Esophagus muscularis mucosa (tissue), 4 donors: ENCODE data around the gene SLC26A4. TPM values are rescaled to one million over a fixed set of nuclear protein-coding genes. Genes with fewer than 3 reads are reported as not detected.
"Not testable (repeated sequence)": the region's sequence is repeated elsewhere in the genome, so short reads cannot be mapped to it uniquely, and the experiment has no call there.

ENCODE experiments used
- DNase-seq: peaks from one replicate; pipeline ENCODE4 v3.0.0-alpha.2; 2017; ENCODE audit errors: extremely low spot score
- H3K27ac ChIP-seq, 4 donors: fragments of 200-600 bp; sonication (generic); replicated peaks in 1 of 4; 1 replicate in 3 of 4; 2 replicates in 1 of 4; pipeline ENCODE4 v1.5.1; 2016 to 2019; ENCODE audit warnings: mild to moderate bottlenecking in 1 of 4
- H3K27me3 ChIP-seq, 4 donors: fragments of 200-600 bp; sonication (generic); one replicate each; pipeline versions ENCODE4 v1.5.1 to v1.6.0; 2016 to 2019
- H3K36me3 ChIP-seq, 4 donors: fragments of 200-600 bp; sonication (generic); one replicate each; pipeline ENCODE4 v1.5.1; 2016 to 2019
- H3K4me1 ChIP-seq, 4 donors: fragments of 200-600 bp; sonication (generic); one replicate each; pipeline ENCODE4 v1.5.1; 2016 to 2019
- H3K4me3 ChIP-seq, 4 donors: fragments of 200-600 bp; sonication (generic); 1 replicate in 2 of 4; 2 replicates in 2 of 4; pipeline ENCODE4 v1.5.1; 2016 to 2019; ENCODE audit warnings: mild to moderate bottlenecking in 4 of 4, moderate library complexity in 1 of 4
- H3K9me3 ChIP-seq, 4 donors: fragments of 200-600 bp; sonication (generic); 1 replicate in 3 of 4; 2 replicates in 1 of 4; pipeline ENCODE4 v1.5.1; 2016 to 2019
- CTCF ChIP-seq, 3 experiments: fragments of 200-600 bp in 2 of 3; fragments of 450-650 bp in 1 of 3; sonication (generic) in 2 of 3; IDR thresholded peaks; one replicate each; pipeline ENCODE4 v1.5.1; 2017 to 2019; ENCODE audit warnings: antibody characterized with exemption in 3 of 3, mild to moderate bottlenecking in 2 of 3, moderate library complexity in 1 of 3
- EP300 ChIP-seq: sonication (generic); formaldehyde crosslinking; IDR thresholded peaks from one replicate; pipeline ENCODE4 v1.6.1; 2017; ENCODE audit warnings: antibody characterized with exemption
- POLR2A ChIP-seq: fragments of 450-650 bp; IDR thresholded peaks from one replicate; pipeline ENCODE4 v1.6.1; 2017; ENCODE audit warnings: antibody characterized with exemption, moderate library complexity, mild to moderate bottlenecking, low read depth
- POLR2AphosphoS5 ChIP-seq, 2 donors: sonication (generic); formaldehyde crosslinking; IDR thresholded peaks; one replicate each; pipeline ENCODE4 v1.6.1; 2017; ENCODE audit warnings: antibody characterized with exemption in 2 of 2
- WGBS: methylation state at CpG from one replicate; pipeline ENCODE4 v1.1.5; 2018; 5-methylcytosine and 5-hydroxymethylcytosine counted together
- intact Hi-C: fragments of 100-400 bp; cut with DNase I; formaldehyde crosslinking; loops from one replicate; pipeline ENCODE4 v1.15.1; 2023
- total RNA-seq, 4 donors: library from RNA; depleted of rRNA; stranded (reverse); fragments of >200 nt; gene quantifications; one replicate each; pipeline versions ENCODE4 v1.1.0 to v1.2.1, GENCODE V29; 2016

The SLC26A4 gene
- total RNA-seq, 4 donors from 2014 or later, result 0.17 to 1.2 (median 0.46) TPM

- Histone ChIP-seq H3K9me3 (no peaks in the 10 kb centered on the region), H3K36me3 (no peaks in the 10 kb centered on the region), H3K4me1 (no peaks in the 10 kb centered on the region), H3K27me3 (no peaks in the 10 kb centered on the region), H3K27ac (no peak overlapping the region), H3K4me3 (no peak overlapping the region)
- 78% methylated on average over 1 of the region's 1 CpG for WGBS
- TF ChIP-seq CTCF (IDR thresholded peaks at IDR 0.05) (no peak), POLR2AphosphoS5 (IDR thresholded peaks at IDR 0.05) (no peak), EP300 (no peak), POLR2A (no peak)
- no peak for DNase-seq
- intact Hi-C loops, result no loop called here
Measured at GRCh38 chr7:107638594-107638993, 22.0 kb upstream of the SLC26A4 start.

GRCh38 chr7:107639070-107639469 lies 21.6 kb upstream of the SLC26A4 start:
- H3K27me3 ChIP-seq, H3K27ac ChIP-seq, DNase-seq, H3K9me3 ChIP-seq, H3K4me3 ChIP-seq, intact Hi-C loops, H3K4me1 ChIP-seq, H3K36me3 ChIP-seq: not testable (repeated sequence)
- 96% methylated on average over 2 of the region's 2 CpGs for WGBS

GRCh38 chr7:107641676-107642075 lies 19.0 kb upstream of the SLC26A4 start:
- H3K27ac ChIP-seq, result no peak overlapping the region
- H3K9me3 ChIP-seq, result no peaks in the 10 kb centered on the region
- intact Hi-C loops, result no loop called here
- DNase-seq, result no peak
- TF ChIP-seq POLR2AphosphoS5 (IDR thresholded peaks at IDR 0.05) (no peak), POLR2A (no peak), CTCF (IDR thresholded peaks at IDR 0.05) (no peak), EP300 (no peak)
- 85% methylated on average over 1 of the region's 1 CpG for WGBS
- H3K4me1 ChIP-seq, result peaks cover 0 to 16% (median 10%) of the 10 kb centered on the region in 4 donors
- no peaks in the 10 kb centered on the region for H3K27me3 ChIP-seq
- no peak overlapping the region for H3K4me3 ChIP-seq
- no peaks in the 10 kb centered on the region for H3K36me3 ChIP-seq

- H3K9me3 ChIP-seq, result no peaks in the 10 kb centered on the region
- intact Hi-C loops, result no loop called here
- H3K4me1 ChIP-seq, result peaks cover 0 to 16% (median 10%) of the 10 kb centered on the region in 4 donors
- TF ChIP-seq POLR2A, result no peak
- no peak for TF ChIP-seq CTCF (IDR thresholded peaks at IDR 0.05)
- no peak for TF ChIP-seq EP300
- no peak for TF ChIP-seq POLR2AphosphoS5 (IDR thresholded peaks at IDR 0.05)
- H3K27me3 ChIP-seq, result no peaks in the 10 kb centered on the region
- H3K27ac ChIP-seq, result no peak overlapping the region
- no peak overlapping the region for H3K4me3 ChIP-seq
- no peak for DNase-seq
- WGBS, result 85% methylated on average over 4 of the region's 4 CpGs
- H3K36me3 ChIP-seq, result no peaks in the 10 kb centered on the region
Measured at GRCh38 chr7:107642501-107642900, 18.1 kb upstream of the SLC26A4 start.

- Histone ChIP-seq H3K27me3 (no peaks in the 10 kb centered on the region), H3K4me3 (no peak overlapping the region), H3K9me3 (no peaks in the 10 kb centered on the region), H3K36me3 (no peaks in the 10 kb centered on the region), H3K27ac (no peak overlapping the region), H3K4me1 (peaks cover 0 to 16% (median 10%) of the 10 kb centered on the region in 4 donors)
- intact Hi-C loops, result no loop called here
- WGBS, result 90% methylated on average over 1 of the region's 1 CpG
- no peak for TF ChIP-seq POLR2AphosphoS5 (IDR thresholded peaks at IDR 0.05)
- no peak for TF ChIP-seq EP300
- TF ChIP-seq CTCF (IDR thresholded peaks at IDR 0.05), result no peak
- TF ChIP-seq POLR2A, result no peak
- no peak for DNase-seq
Measured at GRCh38 chr7:107643407-107643806, 17.2 kb upstream of the SLC26A4 start.
